Fibroblast of lung (primary cell): ENCODE data around the gene IGF1. TPM values are rescaled to one million over a fixed set of nuclear protein-coding genes. Genes with fewer than 3 reads are reported as not detected.
A peak's percentile ranks its signal among the peaks of the same experiment; 100 is the strongest.

Source experiments
- DNase-seq, 2 donors: peaks; one replicate each; pipeline versions ENCODE4 v3.0.0 to v3.0.0-alpha.2; 2010; ENCODE audit warnings: low read depth in 2 of 2
- H2AFZ ChIP-seq: 2 replicates; pipeline ENCODE4 v1.5.1; 2012; ENCODE audit warnings: low read length, control low read depth, inconsistent platforms
- H3K27ac ChIP-seq: 2 replicates; pipeline ENCODE4 v1.5.1; 2011; ENCODE audit warnings: low read length, control low read depth; ENCODE audit not compliant: insufficient read depth
- H3K27me3 ChIP-seq: 2 replicates; pipeline ENCODE4 v1.5.1; 2011; ENCODE audit warnings: mild to moderate bottlenecking, low read length; ENCODE audit not compliant: control insufficient read depth, insufficient read depth
- H3K36me3 ChIP-seq: 2 replicates; pipeline ENCODE4 v1.5.1; 2011; ENCODE audit warnings: low read length; ENCODE audit not compliant: control insufficient read depth, insufficient read depth
- H3K4me1 ChIP-seq: 2 replicates; pipeline ENCODE4 v1.5.1; 2011; ENCODE audit warnings: low read length; ENCODE audit not compliant: control insufficient read depth, insufficient read depth; ENCODE audit errors: extremely low read depth
- H3K4me2 ChIP-seq: 2 replicates; pipeline ENCODE4 v1.5.1; 2011; ENCODE audit warnings: low read length, control low read depth; ENCODE audit not compliant: insufficient read depth; ENCODE audit errors: extremely low read depth
- H3K4me3 ChIP-seq, 4 experiments: fragments of 200-600 bp in 1 of 4; sonication (generic) in 1 of 4; replicated peaks in 1 of 4; 2 replicates each; pipeline ENCODE4 v1.5.1; 2011 to 2016; ENCODE audit warnings: low read length in 4 of 4, low read depth in 3 of 4, mild to moderate bottlenecking in 3 of 4, control low read depth in 2 of 4, inconsistent platforms in 1 of 4, mixed read lengths in 1 of 4; ENCODE audit not compliant: insufficient read depth in 1 of 4; ENCODE audit errors: control extremely low read depth in 1 of 4
- H3K79me2 ChIP-seq: 2 replicates; pipeline ENCODE4 v1.5.1; 2012; ENCODE audit warnings: mild to moderate bottlenecking, low read length, inconsistent platforms; ENCODE audit not compliant: control insufficient read depth, insufficient read depth
- H3K9ac ChIP-seq: 2 replicates; pipeline ENCODE4 v1.5.1; 2011; ENCODE audit warnings: mild to moderate bottlenecking, low read length, control low read depth; ENCODE audit not compliant: insufficient read depth
- H3K9me3 ChIP-seq: 2 replicates; pipeline ENCODE4 v1.5.1; 2012; ENCODE audit warnings: low read depth, low read length; ENCODE audit not compliant: control insufficient read depth, insufficient read depth
- H4K20me1 ChIP-seq: 2 replicates; pipeline ENCODE4 v1.5.1; 2011; ENCODE audit warnings: low read length; ENCODE audit not compliant: control insufficient read depth, insufficient read depth; ENCODE audit errors: extremely low read depth
- CTCF ChIP-seq, 2 donors: IDR thresholded peaks in 1 of 2; conservative IDR thresholded peaks in 1 of 2; 1 replicate in 1 of 2; 2 replicates in 1 of 2; pipeline ENCODE4 v1.5.1; 2011 to 2012; ENCODE audit warnings: low read length in 2 of 2, control low read depth in 1 of 2, inconsistent platforms in 1 of 2, low read depth in 1 of 2, mild to moderate bottlenecking in 1 of 2
- EZH2 ChIP-seq: IDR thresholded peaks from 2 replicates; pipeline ENCODE4 v1.5.1; 2012; ENCODE audit warnings: low read length, control low read depth, mild to moderate bottlenecking; ENCODE audit errors: missing control alignments
- polyA plus RNA-seq, 2 donors: library from polyadenylated mRNA; depleted of rRNA in 1 of 2; stranded (reverse) in 1 of 2; unstranded in 1 of 2; fragments of >200 nt; gene quantifications; 2 replicates each; pipeline ENCODE4 v1.2.1, GENCODE V29; 2011 to 2012; ENCODE audit warnings: missing spikeins in 1 of 2
- total RNA-seq: library from RNA; depleted of rRNA; stranded (reverse); fragments of >200 nt; gene quantifications from 2 replicates; pipeline ENCODE4 v1.2.1, GENCODE V29; 2014

Gene IGF1
- total and polyA plus RNA-seq, 2 donors (not counting 1 experiment from before 2014, with no cell fraction given), result 0.05 to 0.83 TPM

GRCh38 chr12:102526656-102527055 is 46.3 kb upstream of the IGF1 start:
- H3K27ac ChIP-seq, result peak overlapping the region; percentile 54
- H3K36me3 ChIP-seq, result no peaks in the 10 kb centered on the region
- DNase-seq, result peak; percentile 19 to 38
- H2AFZ ChIP-seq, result no peak overlapping the region
- peaks cover 2% of the 10 kb centered on the region for H3K4me1 ChIP-seq
- no peak overlapping the region for H3K9ac ChIP-seq
- no peaks in the 10 kb centered on the region for H4K20me1 ChIP-seq
- H3K79me2 ChIP-seq, result no peaks in the 10 kb centered on the region
- no peaks in the 10 kb centered on the region for H3K9me3 ChIP-seq
- H3K4me3 ChIP-seq, result no peak overlapping the region
- no peak overlapping the region for H3K4me2 ChIP-seq
- H3K27me3 ChIP-seq, result no peaks in the 10 kb centered on the region
- TF ChIP-seq EZH2 (no peak), CTCF (conservative IDR thresholded peaks at IDR 0.05 in 1 of 2, IDR thresholded peaks at IDR 0.05 in 1 of 2; ENCODE audit: low read depth in 1 of 2, low read length in 2 of 2) (no peak)

- no peak for DNase-seq
- no peaks in the 10 kb centered on the region for H3K9me3 ChIP-seq
- no peak for TF ChIP-seq CTCF (conservative IDR thresholded peaks at IDR 0.05 in 1 of 2, IDR thresholded peaks at IDR 0.05 in 1 of 2; ENCODE audit: low read depth in 1 of 2, low read length in 2 of 2)
- TF ChIP-seq EZH2, result no peak
- H3K27ac ChIP-seq, result no peak overlapping the region
- H3K36me3 ChIP-seq, result no peaks in the 10 kb centered on the region
- no peaks in the 10 kb centered on the region for H4K20me1 ChIP-seq
- no peak overlapping the region for H3K4me2 ChIP-seq
- no peaks in the 10 kb centered on the region for H3K79me2 ChIP-seq
- peaks cover 2% of the 10 kb centered on the region for H3K4me1 ChIP-seq
- H3K9ac ChIP-seq, result no peak overlapping the region
- no peaks in the 10 kb centered on the region for H3K27me3 ChIP-seq
- no peak overlapping the region for H2AFZ ChIP-seq
- no peak overlapping the region for H3K4me3 ChIP-seq
These were observed 42.4 kb upstream of the IGF1 start for GRCh38 chr12:102522768-102523167.

GRCh38 chr12:102521662-102522277 is 41.4 kb upstream of the IGF1 start:
- H3K36me3 ChIP-seq, result no peaks in the 10 kb centered on the region
- no peak overlapping the region for H3K9ac ChIP-seq
- no peak overlapping the region for H2AFZ ChIP-seq
- H3K27me3 ChIP-seq, result no peaks in the 10 kb centered on the region
- H3K4me2 ChIP-seq, result no peak overlapping the region
- no peaks in the 10 kb centered on the region for H3K4me1 ChIP-seq
- TF ChIP-seq EZH2 (no peak), CTCF (conservative IDR thresholded peaks at IDR 0.05 in 1 of 2, IDR thresholded peaks at IDR 0.05 in 1 of 2; ENCODE audit: low read depth in 1 of 2, low read length in 2 of 2) (no peak)
- no peak overlapping the region for H3K4me3 ChIP-seq
- H3K9me3 ChIP-seq, result no peaks in the 10 kb centered on the region
- H4K20me1 ChIP-seq, result no peaks in the 10 kb centered on the region
- no peaks in the 10 kb centered on the region for H3K79me2 ChIP-seq
- DNase-seq, result no peak
- no peak overlapping the region for H3K27ac ChIP-seq
